Skeletal muscle satellite cell (primary cell): Measurements from ENCODE around the gene ELFN1.

Experiments used
- H3K27me3 ChIP-seq: 2 replicates; pipeline ENCODE4 v1.7.0; 2013; ENCODE audit warnings: low read length; ENCODE audit not compliant: control insufficient read depth, insufficient read depth
- H3K36me3 ChIP-seq: 2 replicates; pipeline ENCODE4 v1.7.0; 2013; ENCODE audit warnings: mild to moderate bottlenecking, control low read depth, low read length; ENCODE audit not compliant: insufficient read depth
- H3K4me1 ChIP-seq: 2 replicates; pipeline ENCODE4 v1.7.0; 2013; ENCODE audit warnings: low read length; ENCODE audit not compliant: control insufficient read depth, insufficient read depth
- H3K4me2 ChIP-seq: 2 replicates; pipeline ENCODE4 v1.7.0; 2013; ENCODE audit warnings: mild to moderate bottlenecking, low read length
- H3K4me3 ChIP-seq: 2 replicates; pipeline ENCODE4 v1.7.0; 2013; ENCODE audit warnings: low read length
- H3K9ac ChIP-seq: 2 replicates; pipeline ENCODE4 v1.7.0; 2013; ENCODE audit warnings: mild to moderate bottlenecking, low read depth, low read length, moderate library complexity
- H3K9me3 ChIP-seq: replicated peaks from 2 replicates; pipeline ENCODE4 v1.7.0; 2013; ENCODE audit warnings: mild to moderate bottlenecking, control low read depth, low read length

ELFN1 gene

GRCh38 chr7:1794888-1795542, 124.9 kb downstream of the ELFN1 start:
- H3K27me3 ChIP-seq, result peaks cover 17% of the 10 kb centered on the region
- H3K4me3 ChIP-seq, result no peak overlapping the region
- H3K9ac ChIP-seq, result no peak overlapping the region
- H3K4me1 ChIP-seq, result no peaks in the 10 kb centered on the region
- peaks cover 11% of the 10 kb centered on the region for H3K9me3 ChIP-seq
- no peaks in the 10 kb centered on the region for H3K36me3 ChIP-seq
- no peak overlapping the region for H3K4me2 ChIP-seq
